ENCODE measurements around the gene ACSBG1. TPM values are rescaled to one million over a fixed set of nuclear protein-coding genes. Genes with fewer than 3 reads are reported as not detected.

ACSBG1 gene
- total RNA-seq, 4 donors from 2014 or later, result 1.5 TPM; not detected in 3

DNA sequence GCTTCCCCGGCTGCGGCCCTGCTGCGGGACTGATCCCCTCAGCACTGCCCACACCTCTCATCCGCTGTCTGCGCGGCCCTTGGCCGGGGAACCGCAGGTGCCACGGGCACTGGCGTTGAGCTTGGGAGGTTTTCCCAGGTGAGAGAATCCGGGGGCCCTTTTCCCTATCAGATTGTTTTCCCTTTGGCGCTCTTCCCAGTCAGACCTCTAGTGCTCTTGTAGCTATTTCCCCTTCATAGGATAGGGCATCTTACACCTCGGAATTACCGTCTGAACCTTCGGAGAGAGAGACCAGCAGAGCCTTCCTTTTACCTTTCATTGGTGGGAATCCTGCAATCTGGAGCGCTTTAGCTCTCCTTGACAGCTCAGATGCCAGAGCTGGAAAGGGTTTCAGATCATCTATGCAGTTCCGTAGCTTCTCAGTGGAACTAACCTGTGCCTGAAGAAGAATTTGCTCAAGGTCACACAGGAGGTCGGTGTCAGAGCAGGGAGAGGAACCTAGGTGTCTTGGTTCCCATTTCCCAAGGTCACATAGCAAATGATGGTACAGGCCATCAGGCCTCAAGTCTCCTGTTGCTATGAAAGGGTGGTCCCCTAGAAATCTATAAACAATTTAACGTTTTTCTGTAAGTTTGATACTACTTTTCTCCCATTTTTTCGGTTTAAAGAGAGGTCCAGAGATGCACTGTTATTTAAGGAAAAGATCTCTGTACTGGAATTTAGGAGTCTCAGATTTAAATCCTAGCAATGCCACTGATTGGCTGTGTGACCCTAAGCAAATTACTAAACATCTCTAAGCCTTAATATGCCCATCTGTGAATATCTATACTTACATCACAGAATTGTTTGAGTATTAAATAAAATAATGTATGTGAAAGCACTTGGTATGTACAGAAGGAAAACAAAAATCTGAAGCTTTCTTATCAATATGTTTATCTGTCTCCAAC, 84.3 kb downstream of the ACSBG1 start:
- Histone ChIP-seq H3K27me3 (no peaks in the 10 kb centered on the region), H3K4me1 (peaks cover 11 to 42% (median 24%) of the 10 kb centered on the region in 4 donors), H3K36me3 (no peaks in the 10 kb centered on the region), H3K27ac (peak overlapping the region; percentile 87 to 95 (median 90)), H3K4me3 (peak overlapping the region; percentile 50 to 95 (median 76)), H3K9me3 (no peaks in the 10 kb centered on the region)
- TF ChIP-seq POLR2AphosphoS5 (IDR thresholded peaks at IDR 0.05) (no peak), POLR2A (IDR thresholded peaks at IDR 0.05) (no peak), EP300 (IDR thresholded peaks at IDR 0.05; ENCODE audit: low read depth) (no peak)
- TF ChIP-seq, protein P1, sequence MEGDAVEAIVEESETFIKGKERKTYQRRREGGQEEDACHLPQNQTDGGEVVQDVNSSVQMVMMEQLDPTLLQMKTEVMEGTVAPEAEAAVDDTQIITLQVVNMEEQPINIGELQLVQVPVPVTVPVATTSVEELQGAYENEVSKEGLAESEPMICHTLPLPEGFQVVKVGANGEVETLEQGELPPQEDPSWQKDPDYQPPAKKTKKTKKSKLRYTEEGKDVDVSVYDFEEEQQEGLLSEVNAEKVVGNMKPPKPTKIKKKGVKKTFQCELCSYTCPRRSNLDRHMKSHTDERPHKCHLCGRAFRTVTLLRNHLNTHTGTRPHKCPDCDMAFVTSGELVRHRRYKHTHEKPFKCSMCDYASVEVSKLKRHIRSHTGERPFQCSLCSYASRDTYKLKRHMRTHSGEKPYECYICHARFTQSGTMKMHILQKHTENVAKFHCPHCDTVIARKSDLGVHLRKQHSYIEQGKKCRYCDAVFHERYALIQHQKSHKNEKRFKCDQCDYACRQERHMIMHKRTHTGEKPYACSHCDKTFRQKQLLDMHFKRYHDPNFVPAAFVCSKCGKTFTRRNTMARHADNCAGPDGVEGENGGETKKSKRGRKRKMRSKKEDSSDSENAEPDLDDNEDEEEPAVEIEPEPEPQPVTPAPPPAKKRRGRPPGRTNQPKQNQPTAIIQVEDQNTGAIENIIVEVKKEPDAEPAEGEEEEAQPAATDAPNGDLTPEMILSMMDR (IDR thresholded peaks at IDR 0.05), result no peak
- intact Hi-C loops (cut with DNase I; ENCODE audit: low total_unique reads), result no loop called here
- in situ Hi-C loops (cut with MboI; ENCODE audit: low pct_ligation_motif_present in 1 of 4, low pct_unique_long_range_greater_than_20kb in 1 of 4, low sequenced_read_pairs in 3 of 4), result loop anchor here in 1 of 4 donors (25.0 kb wide), 1 partner anchor 287 kb away; the partner anchor contains the start of gene IREB2
- 9 to 37% methylated on average over 6 to 14 of the region's 20 CpGs for WGBS, 2 donors (ENCODE audit: low coverage in 1 of 2)
- no peak for DNase-seq

DNA sequence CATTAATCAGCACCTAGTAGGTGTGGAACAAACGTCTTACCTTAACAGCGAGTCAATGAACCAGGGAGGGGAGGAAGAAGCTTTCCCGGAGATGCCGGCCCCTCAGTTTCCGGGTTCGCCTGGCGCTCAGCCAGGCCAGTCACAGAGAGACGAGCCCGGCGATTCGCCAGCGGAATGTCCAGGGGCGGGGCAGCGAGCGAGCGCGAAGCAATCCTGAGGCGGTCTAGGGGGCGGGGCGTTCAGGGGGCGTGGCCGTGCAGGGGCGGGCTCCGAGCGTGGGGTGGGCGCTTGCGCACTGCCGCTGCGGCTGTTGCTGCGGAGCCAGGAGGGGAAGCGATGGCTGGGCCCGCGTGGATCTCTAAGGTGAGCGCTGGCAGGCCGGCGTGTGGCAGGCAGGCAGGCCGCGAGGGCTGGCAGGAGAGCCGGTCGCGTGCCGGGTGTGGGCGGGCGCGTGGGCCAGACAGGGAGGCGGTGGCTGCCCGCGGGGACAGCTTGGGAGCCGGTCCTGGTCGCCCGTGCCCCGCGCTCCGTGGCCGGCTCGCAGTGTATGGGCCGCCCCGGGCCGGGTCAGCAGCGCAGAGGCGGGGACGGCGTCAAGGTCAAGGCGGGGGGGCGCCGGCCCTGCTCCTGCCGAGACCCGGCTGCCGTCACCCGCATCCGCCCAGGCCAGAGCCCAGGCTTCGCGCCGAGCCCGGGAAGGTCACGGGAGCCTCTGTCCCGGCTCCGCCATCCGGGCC, 85.1 kb downstream of the ACSBG1 start, which contains the start of gene IDH3A:
Gene IDH3A, plus strand, starts transcription at position 295 of the 737 bp plus-strand sequence. Its CDS starts 42 bp downstream, at position 337.
- Histone ChIP-seq H3K27ac (peak within 1 kb of the TSS; percentile 87 to 95 (median 90)), H3K4me1 (peaks cover 11 to 37% (median 23%) of the 10 kb centered on the region in 4 donors), H3K9me3 (no peaks in the 10 kb centered on the region), H3K27me3 (no peaks in the 10 kb centered on the region), H3K4me3 (peak within 1 kb of the TSS; percentile 50 to 95 (median 76)), H3K36me3 (no peaks in the 10 kb centered on the region)
- peak; percentile 100 for DNase-seq
- 1% methylated on average over 49 of the region's 79 CpGs; no CpG with 5 or more reads in 1 of the 2 donors for WGBS, 2 donors (ENCODE audit: low coverage in 1 of 2)
- TF ChIP-seq POLR2AphosphoS5 (IDR thresholded peaks at IDR 0.05) (peak; percentile 92 to 97 (median 95)), POLR2A (IDR thresholded peaks at IDR 0.05) (peak; percentile 85), EP300 (IDR thresholded peaks at IDR 0.05; ENCODE audit: low read depth) (no peak)
- TF ChIP-seq, protein P1 (IDR thresholded peaks at IDR 0.05), result no peak
- in situ Hi-C loops (cut with MboI; ENCODE audit: low pct_ligation_motif_present in 1 of 4, low pct_unique_long_range_greater_than_20kb in 1 of 4, low sequenced_read_pairs in 3 of 4), result loop anchor here in 1 of 4 donors (25.0 kb wide), 1 partner anchor 288 kb away; the partner anchor contains the start of gene IREB2
- intact Hi-C loops (cut with DNase I; ENCODE audit: low total_unique reads), result no loop called here

DNA sequence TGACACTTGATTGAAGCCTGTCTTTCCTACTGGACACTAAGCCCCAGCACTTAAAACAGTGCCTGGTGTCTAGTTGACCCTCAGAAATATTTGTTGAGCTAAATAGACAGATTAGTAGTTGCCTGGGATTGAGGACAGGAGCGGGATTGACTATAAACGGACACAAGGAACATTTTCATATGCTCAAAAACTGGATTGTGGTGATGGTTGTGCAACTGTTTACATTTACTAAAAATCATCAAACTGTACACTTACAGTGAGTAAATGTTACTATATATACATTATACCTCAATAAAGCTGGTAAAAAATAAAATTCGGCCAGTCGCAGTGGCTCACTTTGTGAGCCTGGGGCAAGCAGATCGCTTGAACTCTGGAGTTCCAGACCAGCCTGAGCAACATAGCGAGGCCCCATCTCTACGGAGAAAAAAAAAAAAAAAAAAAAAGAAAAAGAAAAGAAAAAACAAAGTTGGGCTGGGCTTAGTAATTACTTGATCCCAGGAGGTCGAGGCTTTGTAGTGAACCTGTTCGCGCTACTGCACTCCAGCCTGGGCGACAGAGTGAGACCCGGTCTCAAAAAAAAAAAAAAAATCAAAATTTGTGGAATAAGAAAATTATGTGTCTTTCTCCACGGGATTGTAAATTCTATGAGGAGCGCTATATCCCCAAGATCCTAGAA, 85.8 kb downstream of the ACSBG1 start:
- H3K27ac ChIP-seq, result peak overlapping the region; percentile 87 to 95 (median 90)
- H3K36me3 ChIP-seq, result no peaks in the 10 kb centered on the region
- in situ Hi-C loops (cut with MboI; ENCODE audit: low pct_ligation_motif_present in 1 of 4, low pct_unique_long_range_greater_than_20kb in 1 of 4, low sequenced_read_pairs in 3 of 4), result loop anchor here in 1 of 4 donors (25.0 kb wide), 1 partner anchor 289 kb away; the partner anchor contains the start of gene IREB2
- WGBS, 2 donors (ENCODE audit: low coverage in 1 of 2), result 8 to 16% methylated on average over 10 to 14 of the region's 14 CpGs
- no peak for TF ChIP-seq EP300 (IDR thresholded peaks at IDR 0.05; ENCODE audit: low read depth)
- TF ChIP-seq POLR2A (IDR thresholded peaks at IDR 0.05), result no peak
- no peak for TF ChIP-seq POLR2AphosphoS5 (IDR thresholded peaks at IDR 0.05)
- TF ChIP-seq, protein P1 (IDR thresholded peaks at IDR 0.05), result no peak
- DNase-seq, result no peak
- peaks cover 11 to 34% (median 23%) of the 10 kb centered on the region in 4 donors for H3K4me1 ChIP-seq
- intact Hi-C loops (cut with DNase I; ENCODE audit: low total_unique reads), result no loop called here
- H3K4me3 ChIP-seq, result peak overlapping the region; percentile 23 to 95 (median 56)
- H3K9me3 ChIP-seq, result no peaks in the 10 kb centered on the region
- no peaks in the 10 kb centered on the region for H3K27me3 ChIP-seq

All from transverse colon (tissue), 4 donors.